ENCODE measurements around the gene SH3YL1. TPM values are rescaled to one million over a fixed set of nuclear protein-coding genes. Genes with fewer than 3 reads are reported as not detected.

SH3YL1 gene, protein sequence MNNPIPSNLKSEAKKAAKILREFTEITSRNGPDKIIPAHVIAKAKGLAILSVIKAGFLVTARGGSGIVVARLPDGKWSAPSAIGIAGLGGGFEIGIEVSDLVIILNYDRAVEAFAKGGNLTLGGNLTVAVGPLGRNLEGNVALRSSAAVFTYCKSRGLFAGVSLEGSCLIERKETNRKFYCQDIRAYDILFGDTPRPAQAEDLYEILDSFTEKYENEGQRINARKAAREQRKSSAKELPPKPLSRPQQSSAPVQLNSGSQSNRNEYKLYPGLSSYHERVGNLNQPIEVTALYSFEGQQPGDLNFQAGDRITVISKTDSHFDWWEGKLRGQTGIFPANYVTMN
- 10 to 100 TPM in 1 of 4 donors, 1 to 10 TPM in 3; 7.7 to 10.0 (median 8.9) TPM for total RNA-seq
- polyA plus RNA-seq: 1 to 10 TPM; 8.3 to 9.6 (median 9.2) TPM
- long read RNA-seq, donor 1, partial matches to known transcripts: 1 of 6 reads
- long read RNA-seq, donor 1, other reads (novel, unspliced or antisense): 5 of 6 reads
- long read RNA-seq, donor 2, partial matches to known transcripts: 2 of 5 reads
- long read RNA-seq, donor 2, other reads (novel, unspliced or antisense): 3 of 5 reads

DNA sequence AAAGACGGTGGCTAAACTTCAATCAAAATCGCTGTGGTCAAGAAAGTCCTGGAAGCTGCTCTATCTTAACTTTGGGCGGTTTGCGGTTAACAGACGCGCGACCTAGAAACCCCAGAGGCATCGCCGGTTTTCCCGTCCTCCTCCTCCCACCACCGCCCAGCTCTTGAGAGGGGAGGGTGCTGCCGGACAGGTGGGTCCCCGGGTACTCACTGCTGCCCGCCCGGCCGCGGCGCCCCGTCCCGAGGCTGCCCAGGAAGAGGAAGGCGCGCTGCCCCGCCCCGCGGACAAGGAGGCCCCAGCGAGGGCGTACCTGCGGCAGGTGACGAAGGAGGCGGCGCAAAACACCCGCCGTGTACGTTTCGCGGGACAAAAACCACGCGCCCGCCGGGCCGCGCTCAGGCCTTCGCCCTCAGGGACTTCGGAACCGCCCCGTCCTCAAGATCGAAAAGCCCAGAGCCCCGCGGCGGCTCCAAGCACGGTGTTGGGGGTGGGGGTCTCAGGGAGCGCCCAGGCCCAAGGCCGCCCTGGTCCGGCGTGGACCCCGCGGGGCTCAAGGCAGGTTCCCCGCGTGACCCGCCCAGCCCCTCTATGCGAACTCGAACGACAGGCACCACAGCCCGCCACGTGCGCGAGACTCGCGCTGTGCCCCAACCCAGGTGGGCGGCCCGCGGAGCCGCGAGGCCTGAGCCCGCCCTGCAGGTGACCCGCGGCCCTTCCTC lies at the start of gene SH3YL1:
Gene SH3YL1 (minus strand): TSS at position 259 of the 719 bp plus-strand sequence. CDS start 48 bp downstream, at position 211.
- Histone ChIP-seq H3K36me3 (ENCODE audit: insufficient read depth in 1 of 2, low read depth in 1 of 2) (no peaks in the 10 kb centered on the region), H3K27me3 (ENCODE audit: insufficient read depth in 3 of 3, low read length in 2 of 3) (no peaks in the 10 kb centered on the region), H3K4me1 (peaks cover 21% of the 10 kb centered on the region), H3K4me3 (peak within 1 kb of the TSS; percentile 91), H3K9me3 (no peaks in the 10 kb centered on the region), H3K27ac (peak within 1 kb of the TSS; percentile 77)
- DNase-seq: peak; percentile 27 to 63
- 2 to 3% (median 3%) methylated on average over 57 to 77 of the region's 77 CpGs for WGBS, 3 donors
- peak; percentile 29 to 57 (median 46) for ATAC-seq
- intact Hi-C loops (cut with DNase I): loop anchor here in 1 of 2 donors (10.0 kb wide), 1 partner anchor 411 kb away; the partner anchor contains the start of gene TMEM18
- TF ChIP-seq CTCF (IDR thresholded peaks at IDR 0.05): no peak

- WGBS, 3 donors: 40 to 53% (median 41%) methylated on average over 5 of the region's 5 CpGs
- ATAC-seq (no peak), DNase-seq (no peak)
- Histone ChIP-seq H3K4me1 (no peaks in the 10 kb centered on the region), H3K27me3 (ENCODE audit: insufficient read depth in 3 of 3, low read length in 2 of 3) (peaks cover 0 to 15% (median 5%) of the 10 kb centered on the region in 3 donors), H3K9me3 (no peaks in the 10 kb centered on the region), H3K27ac (no peak overlapping the region), H3K36me3 (ENCODE audit: insufficient read depth in 1 of 2, low read depth in 1 of 2) (no peaks in the 10 kb centered on the region), H3K4me3 (no peak overlapping the region)
- no peak for TF ChIP-seq CTCF (IDR thresholded peaks at IDR 0.05)
- intact Hi-C loops (cut with DNase I): no loop called here
Observed at GRCh38 chr2:310994-311393, 47.2 kb upstream of the SH3YL1 start.

- Histone ChIP-seq H3K4me3 (no peak overlapping the region), H3K4me1 (no peaks in the 10 kb centered on the region), H3K27me3 (ENCODE audit: insufficient read depth in 3 of 3, low read length in 2 of 3) (peaks cover 0 to 9% (median 5%) of the 10 kb centered on the region in 3 donors), H3K27ac (no peak overlapping the region), H3K9me3 (no peaks in the 10 kb centered on the region), H3K36me3 (ENCODE audit: insufficient read depth in 1 of 2, low read depth in 1 of 2) (no peaks in the 10 kb centered on the region)
- DNase-seq (no peak), ATAC-seq (no peak)
- TF ChIP-seq CTCF (IDR thresholded peaks at IDR 0.05): no peak
- 60 to 69% (median 65%) methylated on average over 10 of the region's 10 CpGs for WGBS, 3 donors
- intact Hi-C loops (cut with DNase I): no loop called here
Observed at GRCh38 chr2:309954-310510, 46.2 kb upstream of the SH3YL1 start.

GRCh38 chr2:309148-309953 lies 45.5 kb upstream of the SH3YL1 start:
- no peaks in the 10 kb centered on the region for H3K9me3 ChIP-seq
- H3K27ac ChIP-seq: no peak overlapping the region
- no peaks in the 10 kb centered on the region for H3K36me3 ChIP-seq (ENCODE audit: insufficient read depth in 1 of 2, low read depth in 1 of 2)
- DNase-seq (no peak), ATAC-seq (no peak)
- TF ChIP-seq CTCF (IDR thresholded peaks at IDR 0.05): no peak
- H3K27me3 ChIP-seq (ENCODE audit: insufficient read depth in 3 of 3, low read length in 2 of 3): peaks cover 0 to 8% (median 5%) of the 10 kb centered on the region in 3 donors
- no peak overlapping the region for H3K4me3 ChIP-seq
- 45 to 53% (median 53%) methylated on average over 13 of the region's 13 CpGs for WGBS, 3 donors
- intact Hi-C loops (cut with DNase I): no loop called here
- no peaks in the 10 kb centered on the region for H3K4me1 ChIP-seq

All from psoas muscle (tissue), 8 donors.